HG02884 (cell line): ENCODE measurements around the gene MPP1.

ENCODE experiments used
- ATAC-seq: cut with Tn5 transposase; IDR thresholded peaks from one replicate; pipeline ENCODE4 v1.9.1; 2021; ENCODE audit warnings: mild to moderate bottlenecking, moderate library complexity; ENCODE audit not compliant: unreplicated experiment

The MPP1 gene

GRCh38 chrX:154733066-154733425, 72.2 kb downstream of the MPP1 start:
- ATAC-seq = no peak

- ATAC-seq = no peak
These were observed 72.7 kb downstream of the MPP1 start for GRCh38 chrX:154732421-154733065.

- ATAC-seq = no peak
These were observed 73.4 kb downstream of the MPP1 start for GRCh38 chrX:154731881-154732280.

- ATAC-seq = no peak
These were observed 74.1 kb downstream of the MPP1 start for GRCh38 chrX:154731184-154731583.

- no peak for ATAC-seq
These were observed 74.9 kb downstream of the MPP1 start for GRCh38 chrX:154730253-154730891.

- no peak for ATAC-seq
These were observed 75.8 kb downstream of the MPP1 start for GRCh38 chrX:154729439-154729838.
